ENCODE measurements around the gene SLC15A3. TPM values are rescaled to one million over a fixed set of nuclear protein-coding genes. Genes with fewer than 3 reads are reported as not detected.

Gene SLC15A3
- total RNA-seq, 4 donors from 2014 or later: 5.9 to 44.5 (median 28.7) TPM

GRCh38 chr11:60891103-60891741 is 60.8 kb downstream of the SLC15A3 start:
- Histone ChIP-seq H3K9me3 (no peaks in the 10 kb centered on the region), H3K4me1 (no peaks in the 10 kb centered on the region), H3K27ac (no peak overlapping the region), H3K27me3 (no peaks in the 10 kb centered on the region), H3K4me3 (no peak overlapping the region), H3K36me3 (no peaks in the 10 kb centered on the region)
- TF ChIP-seq CTCF (IDR thresholded peaks at IDR 0.05): no peak
- no peak for TF ChIP-seq POLR2A (IDR thresholded peaks at IDR 0.05)
- intact Hi-C loops (cut with DNase I; ENCODE audit: low total_unique reads): no loop called here
- peak in 1 of 2 donors; percentile 28 for DNase-seq

GRCh38 chr11:60890696-60891095 is 61.3 kb downstream of the SLC15A3 start:
- DNase-seq: peak in 1 of 2 donors; percentile 11
- Histone ChIP-seq H3K4me1 (no peaks in the 10 kb centered on the region), H3K9me3 (no peaks in the 10 kb centered on the region), H3K36me3 (no peaks in the 10 kb centered on the region), H3K27ac (no peak overlapping the region), H3K4me3 (no peak overlapping the region), H3K27me3 (no peaks in the 10 kb centered on the region)
- intact Hi-C loops (cut with DNase I; ENCODE audit: low total_unique reads): no loop called here
- no peak for TF ChIP-seq POLR2A (IDR thresholded peaks at IDR 0.05)
- no peak for TF ChIP-seq CTCF (IDR thresholded peaks at IDR 0.05)

- Histone ChIP-seq H3K27me3 (no peaks in the 10 kb centered on the region), H3K9me3 (no peaks in the 10 kb centered on the region), H3K4me3 (no peak overlapping the region), H3K36me3 (no peaks in the 10 kb centered on the region), H3K27ac (no peak overlapping the region), H3K4me1 (no peaks in the 10 kb centered on the region)
- DNase-seq: peak in 1 of 2 donors; percentile 5
- TF ChIP-seq CTCF (IDR thresholded peaks at IDR 0.05): no peak
- intact Hi-C loops (cut with DNase I; ENCODE audit: low total_unique reads): no loop called here
Measured at GRCh38 chr11:60889869-60890311, 62.1 kb downstream of the SLC15A3 start.

GRCh38 chr11:60887556-60887955 is 64.4 kb downstream of the SLC15A3 start:
- no peaks in the 10 kb centered on the region for H3K36me3 ChIP-seq
- no peak overlapping the region for H3K4me3 ChIP-seq
- intact Hi-C loops (cut with DNase I; ENCODE audit: low total_unique reads): no loop called here
- TF ChIP-seq CTCF (IDR thresholded peaks at IDR 0.05): peak in 1 of 4 experiments; percentile 41
- TF ChIP-seq POLR2A (IDR thresholded peaks at IDR 0.05): no peak
- H3K27me3 ChIP-seq: no peaks in the 10 kb centered on the region
- no peak overlapping the region for H3K27ac ChIP-seq
- H3K4me1 ChIP-seq: no peaks in the 10 kb centered on the region
- DNase-seq: peak in 1 of 2 donors; percentile 10
- H3K9me3 ChIP-seq: no peaks in the 10 kb centered on the region

Small RNAs within 50 kb of the gene (small RNA-seq; reads per million reads assigned to genes)
- not detected for gene RNU6-933P

Other genes with a start within 250 kb of the SLC15A3 start
- not detected for gene MS4A18, start 227.5 kb downstream of the SLC15A3 start, total RNA-seq
- not detected for gene MS4A15, start 195.3 kb downstream of the SLC15A3 start, total RNA-seq
- gene MS4A10, start 166.8 kb downstream of the SLC15A3 start, total RNA-seq: not detected
- gene CCDC86, start 110.1 kb downstream of the SLC15A3 start, total RNA-seq: 10 to 100 TPM in 1 of 4 donors, 1 to 10 TPM in 3; 7.4 to 23.0 (median 8.3) TPM
- 1 to 10 TPM in 1 of 4 donors, under 1 TPM in 2, not detected in 1; 0.21 to 4.6 (median 0.49) TPM for gene PTGDR2, start 96.2 kb downstream of the SLC15A3 start, total RNA-seq
- gene ZP1, start 84.6 kb downstream of the SLC15A3 start, total RNA-seq: not detected
- 10 to 100 TPM; 19.4 to 70.1 (median 50.2) TPM for gene PRPF19, start 45.6 kb downstream of the SLC15A3 start, total RNA-seq
- gene TMEM109, start 38.0 kb downstream of the SLC15A3 start, total RNA-seq: 100 to 1,000 TPM in 1 of 4 donors, 10 to 100 TPM in 3; 37.1 to 155 (median 75.3) TPM
- 10 to 100 TPM in 2 of 4 donors, under 1 TPM in 2; under 0.01 to 47.7 (median 7.7) TPM for gene TMEM132A, start 27.7 kb downstream of the SLC15A3 start, total RNA-seq
- gene CD6, start 19.5 kb upstream of the SLC15A3 start, total RNA-seq: 1 to 10 TPM in 1 of 4 donors, under 1 TPM in 2, not detected in 1; 0.26 to 2.0 (median 0.91) TPM
- under 1 TPM in 3 of 4 donors, not detected in 1; under 0.01 to 0.14 (median 0.12) TPM for gene CD5, start 150.3 kb upstream of the SLC15A3 start, total RNA-seq
- gene VPS37C, start 209.2 kb upstream of the SLC15A3 start, total RNA-seq: 10 to 100 TPM in 2 of 4 donors, 1 to 10 TPM in 1, under 1 TPM in 1; 0.26 to 26.3 (median 13.3) TPM